IMR-90 (cell line): Measurements from ENCODE around the gene CALN1.

Experiments
- BHLHE40 ChIP-seq: fragments of 150-350 bp; IDR thresholded peaks from 2 replicates; pipeline ENCODE4 v1.6.1; 2016; ENCODE audit warnings: mild to moderate bottlenecking, low read depth, low read length
- CEBPB ChIP-seq: IDR thresholded peaks from 2 replicates; pipeline ENCODE4 v1.6.1; 2012; ENCODE audit warnings: low read depth, low read length, improper control_type of control experiment
- CHD1 ChIP-seq: IDR thresholded peaks from 2 replicates; pipeline ENCODE4 v1.6.1; 2012; ENCODE audit warnings: low read depth, low read length, improper control_type of control experiment
- FOS ChIP-seq: fragments of 150-350 bp; IDR thresholded peaks from 2 replicates; pipeline ENCODE4 v1.6.1; 2016; ENCODE audit warnings: low read depth, low read length
- POLR2A ChIP-seq: IDR thresholded peaks from 2 replicates; pipeline ENCODE4 v1.6.1; 2012; ENCODE audit warnings: mild to moderate bottlenecking, low read depth, low read length
- RAD21 ChIP-seq: IDR thresholded peaks from 2 replicates; pipeline ENCODE4 v1.6.1; 2012; ENCODE audit warnings: low read length, improper control_type of control experiment
- RFX5 ChIP-seq: IDR thresholded peaks from 2 replicates; pipeline ENCODE4 v1.8.0; 2012; ENCODE audit warnings: low read depth, mild to moderate bottlenecking, low read length, moderate library complexity
- TF ChIP-seq, protein P1 (sequence below): conservative IDR thresholded peaks from 2 replicates; pipeline ENCODE4 v1.5.1; 2012; ENCODE audit warnings: mild to moderate bottlenecking, low read depth, low read length, improper control_type of control experiment
- TF ChIP-seq, protein P2 (sequence below): fragments of 150-350 bp; IDR thresholded peaks from 2 replicates; pipeline ENCODE4 v1.6.1; 2017; ENCODE audit warnings: mild to moderate bottlenecking, antibody characterized with exemption, low read length, low read depth

- TF ChIP-seq, protein P1, sequence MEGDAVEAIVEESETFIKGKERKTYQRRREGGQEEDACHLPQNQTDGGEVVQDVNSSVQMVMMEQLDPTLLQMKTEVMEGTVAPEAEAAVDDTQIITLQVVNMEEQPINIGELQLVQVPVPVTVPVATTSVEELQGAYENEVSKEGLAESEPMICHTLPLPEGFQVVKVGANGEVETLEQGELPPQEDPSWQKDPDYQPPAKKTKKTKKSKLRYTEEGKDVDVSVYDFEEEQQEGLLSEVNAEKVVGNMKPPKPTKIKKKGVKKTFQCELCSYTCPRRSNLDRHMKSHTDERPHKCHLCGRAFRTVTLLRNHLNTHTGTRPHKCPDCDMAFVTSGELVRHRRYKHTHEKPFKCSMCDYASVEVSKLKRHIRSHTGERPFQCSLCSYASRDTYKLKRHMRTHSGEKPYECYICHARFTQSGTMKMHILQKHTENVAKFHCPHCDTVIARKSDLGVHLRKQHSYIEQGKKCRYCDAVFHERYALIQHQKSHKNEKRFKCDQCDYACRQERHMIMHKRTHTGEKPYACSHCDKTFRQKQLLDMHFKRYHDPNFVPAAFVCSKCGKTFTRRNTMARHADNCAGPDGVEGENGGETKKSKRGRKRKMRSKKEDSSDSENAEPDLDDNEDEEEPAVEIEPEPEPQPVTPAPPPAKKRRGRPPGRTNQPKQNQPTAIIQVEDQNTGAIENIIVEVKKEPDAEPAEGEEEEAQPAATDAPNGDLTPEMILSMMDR: no peak
- TF ChIP-seq FOS (no peak), POLR2A (no peak), RFX5 (no peak), BHLHE40 (no peak), CEBPB (no peak), CHD1 (no peak), RAD21 (no peak)
- TF ChIP-seq, protein P2, sequence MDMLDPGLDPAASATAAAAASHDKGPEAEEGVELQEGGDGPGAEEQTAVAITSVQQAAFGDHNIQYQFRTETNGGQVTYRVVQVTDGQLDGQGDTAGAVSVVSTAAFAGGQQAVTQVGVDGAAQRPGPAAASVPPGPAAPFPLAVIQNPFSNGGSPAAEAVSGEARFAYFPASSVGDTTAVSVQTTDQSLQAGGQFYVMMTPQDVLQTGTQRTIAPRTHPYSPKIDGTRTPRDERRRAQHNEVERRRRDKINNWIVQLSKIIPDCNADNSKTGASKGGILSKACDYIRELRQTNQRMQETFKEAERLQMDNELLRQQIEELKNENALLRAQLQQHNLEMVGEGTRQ: no peak
Measured at GRCh38 chr7:71780282-71780681, 631.9 kb downstream of the CALN1 start.
